Fibroblast of skin of scalp (primary cell): ENCODE measurements around the gene COL6A2.
"Not testable (repeated sequence)": the region's sequence is repeated elsewhere in the genome, so short reads cannot be mapped to it uniquely, and the experiment has no call there.

Experiments used
- DNase-seq: peaks from one replicate; pipeline ENCODE4 v3.0.0-alpha.2; 2013

COL6A2 gene

DNA sequence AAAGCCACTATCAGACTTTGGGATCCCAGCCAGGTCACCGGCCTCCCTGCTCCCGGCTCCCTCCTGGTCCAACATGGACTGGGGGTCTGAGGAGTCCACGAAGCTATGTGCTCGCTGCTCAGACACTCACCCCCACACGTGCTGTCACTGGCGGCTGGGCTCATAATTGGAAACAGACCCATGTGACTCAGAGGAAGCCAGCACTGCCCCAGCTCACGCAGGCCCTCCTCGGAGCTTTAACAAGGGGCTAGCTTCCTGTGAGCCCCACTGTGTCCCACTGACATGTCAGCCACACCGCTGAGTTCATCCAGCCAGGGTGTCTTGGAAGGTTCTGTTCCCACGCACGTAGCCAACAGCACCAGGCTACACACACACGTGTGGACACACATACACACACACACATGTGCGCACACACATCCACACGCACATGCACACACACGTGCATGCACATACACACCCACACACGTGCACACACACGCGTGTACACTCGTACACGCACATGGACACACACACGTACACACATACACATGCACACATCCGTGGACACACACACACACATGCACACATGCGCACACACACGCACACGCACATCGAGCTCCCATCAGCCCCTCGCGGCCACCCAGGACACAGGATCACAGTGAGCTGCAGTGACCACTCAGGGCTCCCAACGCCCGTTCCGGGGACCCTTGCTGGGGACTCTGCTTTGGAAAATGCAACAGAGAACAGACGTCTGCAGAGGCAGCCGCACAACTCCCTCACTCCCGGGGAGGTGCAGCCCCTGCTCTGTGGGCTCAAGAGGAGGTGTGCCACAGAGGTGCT is 18.4 kb upstream of the COL6A2 start:
- peak; percentile 98 for DNase-seq

- DNase-seq, result peak; percentile 79
Measured at GRCh38 chr21:46080171-46081021, 17.5 kb upstream of the COL6A2 start.

DNA sequence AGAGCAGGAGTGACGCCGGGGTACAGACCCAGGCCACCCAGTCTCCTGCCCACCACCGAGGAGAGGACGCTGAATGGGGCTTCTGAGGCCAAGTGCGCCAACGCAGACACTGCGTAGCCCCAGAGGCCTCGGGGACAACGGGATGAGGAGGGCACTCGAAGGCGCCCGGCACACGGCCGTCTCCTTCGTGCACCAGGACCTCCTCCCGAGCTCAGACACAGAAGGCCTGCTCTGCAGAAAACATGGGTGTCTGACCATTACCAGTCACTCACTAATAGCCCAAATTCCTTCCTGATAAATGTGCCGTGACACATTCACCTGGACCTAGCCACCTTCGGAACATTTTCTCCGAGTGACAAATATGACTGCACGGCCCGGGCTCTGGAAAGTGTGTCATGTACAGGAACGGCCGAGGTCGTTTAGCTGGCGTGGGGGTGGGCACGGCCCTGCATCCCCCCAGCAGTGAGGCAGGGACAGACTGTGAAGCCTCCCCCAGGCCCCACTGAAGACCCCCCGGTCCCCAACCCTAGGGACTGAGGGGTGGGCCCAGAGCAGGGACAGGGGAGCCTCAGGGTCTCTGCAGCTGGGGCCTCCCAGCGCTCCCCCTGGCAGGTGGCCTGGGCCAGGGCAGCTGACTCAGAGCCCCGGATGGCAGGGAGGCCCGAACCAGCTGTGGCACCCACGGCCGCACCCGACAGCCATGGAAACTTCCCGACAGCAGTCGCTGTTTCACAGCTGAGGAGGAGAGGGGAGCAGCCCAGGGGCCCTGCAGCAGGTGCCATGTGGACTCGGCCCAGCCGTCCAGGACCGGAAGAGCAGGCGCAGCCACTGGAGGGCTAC is 16.7 kb upstream of the COL6A2 start:
- peak; percentile 20 for DNase-seq

DNA sequence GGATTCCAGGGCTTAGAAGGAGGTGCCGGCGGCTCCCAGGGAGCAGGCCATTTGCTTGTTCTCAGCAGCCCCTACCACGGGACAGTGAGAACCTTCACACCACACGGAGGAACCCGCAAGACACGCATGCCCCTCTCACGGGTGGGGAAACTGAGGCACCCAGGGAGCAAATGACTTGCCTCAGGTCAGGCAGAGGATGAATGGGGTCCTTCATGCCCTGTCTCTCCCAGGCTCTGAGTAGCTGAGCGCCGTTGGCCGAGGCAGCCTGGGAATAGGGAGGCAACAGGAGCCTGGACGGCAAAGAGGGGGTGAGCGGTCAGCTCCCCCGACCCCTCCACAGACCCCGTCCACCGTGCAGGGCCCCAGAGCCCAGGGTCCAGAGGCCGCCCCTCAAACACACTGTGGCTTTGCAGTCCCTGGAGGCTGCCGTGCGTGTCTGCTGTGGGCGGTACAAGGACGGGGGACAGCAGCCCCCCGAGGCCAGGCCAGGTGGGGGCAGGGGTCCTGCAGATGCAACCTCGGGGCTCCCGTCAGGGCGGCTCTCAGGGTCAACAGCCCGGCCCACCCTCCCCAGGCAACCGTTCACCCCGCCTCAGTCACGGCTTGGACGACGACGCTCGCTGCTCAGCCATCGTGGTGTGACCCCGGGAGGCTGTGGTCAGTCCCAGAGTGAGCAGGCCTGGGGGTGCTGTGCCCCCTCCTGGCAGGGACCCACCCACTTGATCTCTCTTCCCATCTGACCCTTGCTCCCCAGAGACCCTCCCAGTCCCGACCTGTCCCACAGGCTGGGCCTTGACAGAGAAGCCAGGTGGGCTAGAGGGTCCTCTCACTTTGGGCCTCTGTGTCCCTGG is 15.8 kb upstream of the COL6A2 start:
- no peak for DNase-seq

GRCh38 chr21:46082713-46082962 is 15.3 kb upstream of the COL6A2 start:
- DNase-seq, result no peak

DNA sequence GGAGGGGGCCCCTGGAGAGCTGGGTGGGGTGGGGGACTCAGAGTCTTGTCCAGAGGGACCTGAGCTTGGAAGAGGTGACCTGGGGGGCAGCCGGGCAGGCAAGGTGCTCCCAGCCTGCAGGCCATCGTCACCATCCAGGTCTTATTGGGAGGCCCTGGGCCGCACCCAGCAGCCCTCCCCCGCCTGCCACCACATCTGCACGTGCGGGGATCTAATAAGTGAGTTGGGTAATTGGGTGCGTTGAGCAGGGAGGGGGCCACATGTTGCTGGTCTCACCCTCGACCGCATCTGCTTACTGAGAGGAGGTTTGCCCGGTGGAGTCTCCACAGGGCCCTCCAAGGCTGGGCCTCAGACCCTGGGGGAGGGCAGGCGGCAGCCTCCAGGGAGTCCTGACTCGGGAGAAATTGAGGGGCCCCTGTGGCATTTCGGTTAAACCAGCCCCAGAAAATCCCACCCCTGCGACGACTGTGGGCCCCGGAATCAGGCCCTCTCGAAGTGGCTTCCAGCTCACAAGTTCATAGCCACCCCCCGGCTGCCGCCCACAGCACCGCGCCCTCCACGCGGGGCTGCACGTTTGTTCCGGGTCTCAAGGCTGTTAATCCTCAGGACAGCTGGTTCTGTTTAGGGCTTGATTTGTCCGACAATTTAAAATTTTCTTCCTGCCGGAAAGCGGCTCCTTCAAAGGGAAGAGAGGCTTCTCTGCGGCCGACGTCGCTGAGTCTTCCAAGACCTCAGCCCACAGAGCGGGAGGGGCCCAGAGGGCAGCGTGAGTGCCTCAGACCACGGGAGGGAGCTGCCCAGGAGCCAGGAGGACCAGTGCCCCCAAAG is 14.7 kb upstream of the COL6A2 start:
- peak; percentile 88 for DNase-seq

DNA sequence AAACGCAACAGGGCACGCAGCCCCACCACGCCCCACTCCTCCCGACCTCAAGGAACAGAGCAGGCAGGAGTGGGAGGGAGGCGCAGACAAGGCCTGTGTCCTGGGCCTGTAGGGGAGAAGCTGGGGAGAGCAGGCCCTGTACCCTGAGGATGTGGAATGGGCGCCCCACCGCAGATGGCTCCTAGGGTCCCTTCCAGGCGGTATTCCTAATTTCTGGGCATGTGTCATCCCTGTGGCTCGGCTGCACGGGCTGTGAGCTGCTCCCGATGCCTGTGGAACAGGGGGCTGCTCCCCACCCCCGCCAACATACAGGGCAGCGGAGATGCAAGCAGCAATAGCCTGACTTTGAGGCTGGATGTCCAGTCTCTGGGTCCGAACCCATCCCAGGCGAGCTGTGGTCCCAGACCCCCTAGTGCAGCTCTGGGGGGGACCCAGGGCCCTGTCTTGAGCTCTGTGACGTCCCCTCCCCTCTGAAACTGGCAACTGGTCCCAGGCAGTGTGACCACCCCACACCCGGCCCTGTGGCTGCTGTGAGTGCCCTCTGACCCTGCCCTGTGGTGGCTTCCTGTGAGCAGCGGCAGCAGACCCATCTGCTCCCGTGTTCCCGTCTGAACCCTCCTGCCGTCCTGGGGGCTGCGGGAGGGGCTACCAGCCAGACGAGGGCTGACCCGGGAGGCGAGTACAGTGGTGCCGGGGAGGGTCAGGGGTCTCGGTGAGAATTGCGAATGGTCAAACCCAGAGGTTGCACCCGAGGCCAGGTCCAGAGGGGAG is 13.9 kb upstream of the COL6A2 start:
- no peak for DNase-seq

- DNase-seq, result no peak
Measured at GRCh38 chr21:46084709-46085108, 13.2 kb upstream of the COL6A2 start.

GRCh38 chr21:46085259-46085658 is 12.7 kb upstream of the COL6A2 start:
- DNase-seq, result not testable (repeated sequence)

DNA sequence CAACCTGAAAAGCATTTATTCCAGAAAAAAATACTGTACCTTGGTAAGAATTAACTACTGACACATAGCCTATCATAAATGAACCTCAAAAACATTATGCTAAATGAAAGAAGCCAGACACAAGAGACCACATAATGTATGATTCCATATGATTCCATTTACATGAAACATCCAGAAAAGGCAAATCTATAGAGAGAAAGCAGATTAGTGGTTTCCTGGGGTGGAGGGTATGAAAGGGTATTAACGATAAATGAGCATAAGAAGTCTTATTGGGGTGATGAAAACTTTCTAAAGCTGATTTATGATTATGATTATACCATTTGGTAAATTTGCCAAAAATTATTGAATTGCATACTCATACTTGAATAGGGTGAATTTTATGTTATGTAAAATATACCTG is 10.3 kb upstream of the COL6A2 start:
- no peak for DNase-seq

GRCh38 chr21:46088189-46088588 is 9.7 kb upstream of the COL6A2 start:
- no peak for DNase-seq

DNA sequence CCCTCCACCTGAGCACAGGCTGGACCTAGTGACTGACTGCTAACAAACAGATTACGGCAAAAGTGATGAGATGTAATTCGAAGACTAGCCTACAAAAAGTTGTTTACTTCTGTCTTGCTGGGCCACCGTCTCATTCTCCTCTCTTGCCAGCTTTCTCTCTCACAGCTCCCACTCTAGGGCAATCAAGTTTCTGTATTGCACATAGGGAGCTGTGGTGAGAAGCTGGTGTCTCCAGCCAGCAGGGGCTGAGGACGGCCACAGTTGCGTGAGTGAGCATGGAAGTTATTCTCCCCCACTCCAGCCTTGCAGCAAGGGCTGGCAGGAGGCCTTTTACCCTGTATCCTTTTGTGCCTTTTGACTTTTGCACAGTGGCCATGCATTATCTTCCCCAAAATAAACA is 8.6 kb upstream of the COL6A2 start:
- DNase-seq, result no peak

DNA sequence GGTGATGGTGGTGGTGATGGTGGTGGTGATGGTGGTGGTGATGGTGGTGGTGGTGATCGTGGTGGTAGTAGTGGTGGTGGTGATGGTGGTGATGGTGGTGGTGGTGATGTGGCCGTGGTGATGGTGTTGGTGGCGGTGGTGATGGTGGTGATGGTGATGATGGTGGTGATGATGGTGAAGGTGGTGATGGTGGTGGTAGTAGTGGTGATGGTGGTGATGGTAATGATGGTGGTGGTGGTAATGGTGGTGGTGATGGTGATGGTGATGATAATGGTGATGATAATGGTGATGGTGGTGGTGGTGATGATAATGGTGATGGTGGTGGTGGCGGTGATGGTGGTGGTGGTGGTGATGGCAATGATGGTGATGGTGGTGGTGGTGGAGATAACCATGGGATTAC is 6.8 kb upstream of the COL6A2 start:
- DNase-seq, result no peak

GRCh38 chr21:46091631-46092025 is 6.3 kb upstream of the COL6A2 start:
- no peak for DNase-seq

GRCh38 chr21:46092026-46092764 is 5.7 kb upstream of the COL6A2 start:
- peak; percentile 97 for DNase-seq

GRCh38 chr21:46092811-46093667 is 4.9 kb upstream of the COL6A2 start:
- DNase-seq, result peak; percentile 53

- no peak for DNase-seq
Measured at GRCh38 chr21:46093668-46094400, 4.1 kb upstream of the COL6A2 start.
